ENCODE measurements around the gene GOLGA6D. TPM values are rescaled to one million over a fixed set of nuclear protein-coding genes. Genes with fewer than 3 reads are reported as not detected.
"Not testable (repeated sequence)": the region's sequence is repeated elsewhere in the genome, so short reads cannot be mapped to it uniquely, and the experiment has no call there.

Gene GOLGA6D, protein sequence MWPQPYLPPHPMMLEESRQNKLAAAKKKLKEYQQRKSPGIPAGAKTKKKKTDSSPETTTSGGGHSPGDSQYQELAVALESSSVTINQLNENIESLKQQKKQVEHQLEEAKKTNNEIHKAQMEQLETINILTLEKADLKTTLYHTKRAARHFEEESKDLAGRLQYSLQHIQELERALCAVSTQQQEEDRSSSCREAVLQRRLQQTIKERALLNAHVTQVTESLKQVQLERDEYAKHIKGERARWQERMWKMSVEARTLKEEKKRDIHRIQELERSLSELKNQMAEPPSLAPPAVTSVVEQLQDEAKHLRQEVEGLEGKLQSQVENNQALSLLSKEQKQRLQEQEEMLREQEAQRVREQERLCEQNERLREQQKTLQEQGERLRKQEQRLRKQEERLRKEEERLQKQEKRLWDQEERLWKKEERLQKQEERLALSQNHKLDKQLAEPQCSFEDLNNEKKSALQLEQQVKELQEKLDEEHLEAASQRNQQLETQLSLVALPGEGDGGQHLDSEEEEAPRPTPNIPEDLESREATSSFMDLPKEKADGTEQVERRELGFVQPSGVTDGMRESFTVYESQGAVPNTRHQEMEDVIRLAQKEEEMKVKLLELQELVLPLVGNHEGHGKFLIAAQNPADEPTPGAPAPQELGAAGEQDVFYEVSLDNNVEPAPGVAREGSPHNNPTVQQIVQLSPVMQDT
- total RNA-seq (2021; fragmentation: NEBNext Ultra II Directional; extraction: Animal tissue kit (Norgen Biotek cat#: 25700)) (0.69 and 0.73 TPM in 2 replicates), polyA plus RNA-seq (2011; rRNA removed) (0.20 and 0.27 TPM in 2 replicates), polyA minus RNA-seq (2011; rRNA and poly(A)+ RNA removed) (0.47 and 0.68 TPM in 2 replicates)
- 0.58 TPM for polyA plus RNA-seq (2011; cell fraction: cytosol; rRNA removed)
- polyA plus RNA-seq (2011; cell fraction: nucleus; rRNA removed) = 0.74 TPM
- polyA plus RNA-seq (2012, experiment 1 of 2) = 0.25 to 0.81 TPM (median 0.51 TPM) in 4 replicates
- 0.14 TPM for polyA plus RNA-seq (2012, experiment 2 of 2)
- polyA plus RNA-seq (2013, experiment 1 of 2) = 0.77 TPM
- polyA plus RNA-seq (2013, experiment 2 of 2) = 0.85 TPM
- not detected for polyA minus RNA-seq (2011; cell fraction: cytosol; rRNA and poly(A)+ RNA removed)
- not detected for polyA minus RNA-seq (2011; cell fraction: nucleus; rRNA and poly(A)+ RNA removed)
- long read RNA-seq, experiment 1 = 0 reads
- long read RNA-seq, experiment 2 = 0 reads

DNA sequence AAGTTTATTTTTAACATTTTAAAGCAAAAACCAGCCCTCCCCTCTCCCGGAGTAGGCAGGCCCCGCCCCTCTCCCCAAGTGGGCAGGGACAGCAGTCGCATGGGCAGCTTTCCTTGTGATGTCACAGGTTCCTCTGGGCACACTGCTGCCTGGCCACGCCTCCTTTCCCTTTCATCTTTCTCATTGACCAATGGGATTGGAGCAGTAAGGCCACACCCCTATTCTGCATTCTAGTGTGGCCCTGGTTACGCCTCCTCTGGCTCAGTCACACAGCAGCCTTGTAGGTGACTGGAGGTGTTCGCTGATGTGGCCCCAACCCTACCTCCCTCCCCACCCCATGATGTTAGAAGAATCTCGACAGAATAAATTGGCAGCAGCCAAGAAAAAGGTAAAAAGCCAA, at the start of gene GOLGA6D:
Gene GOLGA6D, plus strand, starts transcription at position 264 of the 400 bp plus-strand sequence. Its CDS starts 41 bp downstream, at position 305.
- H3K18ac ChIP-seq (ENCODE audit: extremely low read depth, low read length); H3K56ac ChIP-seq (replicated peaks; ENCODE audit: insufficient read length, low read depth, low read length); H3K4me3 ChIP-seq (ENCODE audit: extremely low read depth in 1 of 4, insufficient read depth in 2 of 4, low read depth in 3 of 4, low read length in 4 of 4); H3K4ac ChIP-seq (replicated peaks; ENCODE audit: insufficient read length, low read depth, low read length); H3K4me1 ChIP-seq (replicated peaks in 1 of 4; ENCODE audit: control insufficient read depth in 3 of 4, insufficient read depth in 4 of 4, low read length in 3 of 4); H2BK15ac ChIP-seq (ENCODE audit: low read length); H4K5ac ChIP-seq (ENCODE audit: insufficient read length, low read depth, low read length); H2AFZ ChIP-seq (ENCODE audit: low read length); FAIRE-seq; H2BK120ac ChIP-seq (replicated peaks; ENCODE audit: low read depth, low read length); H3K14ac ChIP-seq (ENCODE audit: insufficient read length); H3K79me2 ChIP-seq (ENCODE audit: control insufficient read depth in 1 of 2, insufficient read depth in 2 of 2, low read length in 2 of 2); H3K9me3 ChIP-seq (ENCODE audit: insufficient read depth in 2 of 2, low read depth in 1 of 2, low read length in 1 of 2); H3K4me2 ChIP-seq (ENCODE audit: insufficient read depth in 1 of 2, low read depth in 2 of 2, low read length in 2 of 2); H4K91ac ChIP-seq (replicated peaks; ENCODE audit: insufficient read length, low read length); H4K20me1 ChIP-seq (replicated peaks in 1 of 2; ENCODE audit: control insufficient read depth in 1 of 2, insufficient read depth in 2 of 2, low read length in 2 of 2); H3K36me3 ChIP-seq (ENCODE audit: control insufficient read depth in 2 of 4, insufficient read depth in 4 of 4, low read length in 3 of 4); H4K8ac ChIP-seq (ENCODE audit: extremely low read depth, insufficient read depth, low read length); H3K23ac ChIP-seq (ENCODE audit: insufficient read length); H3K9ac ChIP-seq (replicated peaks in 1 of 4; ENCODE audit: extremely low read depth in 1 of 4, low read depth in 3 of 4, low read length in 3 of 4); H2AK5ac ChIP-seq (ENCODE audit: low read depth, low read length); POLR2A ChIA-PET (ENCODE audit: partially characterized antibody); H3K23me2 ChIP-seq (ENCODE audit: low read depth, low read length); H2BK5ac ChIP-seq (ENCODE audit: low read depth, low read length); H2BK12ac ChIP-seq (ENCODE audit: low read depth, low read length); H3K27ac ChIP-seq (ENCODE audit: low read depth, low read length); CTCF ChIA-PET (ENCODE audit: partially characterized antibody); H2BK20ac ChIP-seq (ENCODE audit: low read length); H3K79me1 ChIP-seq (ENCODE audit: low read depth, low read length); H3K27me3 ChIP-seq (replicated peaks in 1 of 4; ENCODE audit: control insufficient read depth in 3 of 4, extremely low read depth in 1 of 4, insufficient read depth in 3 of 4, low read length in 3 of 4): not testable (repeated sequence)
- WGBS, 2 experiments (ENCODE audit: extremely low coverage in 1 of 2, insufficient coverage in 1 of 2, insufficient read length in 1 of 2, insufficient replicate concordance in 2 of 2, low coverage in 1 of 2, low lambda C conversion rate in 2 of 2, missing lambda C conversion rate in 1 of 2) = no CpG with 5 or more reads among the region's 7 CpGs
- DNase-seq (ENCODE audit: low read depth in 1 of 2, low spot score in 2 of 2) = peak in 1 of 2 experiments; percentile 27

Measured in H1 (cell line).